Spinal cord (tissue), 10 donors: ENCODE measurements around the gene FLNB. TPM values are rescaled to one million over a fixed set of nuclear protein-coding genes. Genes with fewer than 3 reads are reported as not detected.
"Not testable (repeated sequence)": the region's sequence is repeated elsewhere in the genome, so short reads cannot be mapped to it uniquely, and the experiment has no call there.

ENCODE experiments used
- DNase-seq, 6 donors: peaks; one replicate each; pipeline versions ENCODE4 v3.0.0 to v3.0.0-alpha.2; 2013 to 2015; ENCODE audit warnings: low spot score in 6 of 6, low read depth in 4 of 6
- H3K27ac ChIP-seq: one replicate; pipeline ENCODE4 v1.5.1; 2013; ENCODE audit warnings: low read depth, low read length, control low read depth
- H3K27me3 ChIP-seq: one replicate; pipeline ENCODE4 v1.6.1; 2013; ENCODE audit warnings: low read length; ENCODE audit not compliant: control insufficient read depth, insufficient read depth
- H3K36me3 ChIP-seq: one replicate; pipeline ENCODE4 v1.6.1; 2013; ENCODE audit warnings: low read length; ENCODE audit not compliant: control insufficient read depth, insufficient read depth
- H3K4me1 ChIP-seq: one replicate; pipeline ENCODE4 v1.6.1; 2013; ENCODE audit warnings: low read length; ENCODE audit not compliant: control insufficient read depth, insufficient read depth
- H3K4me3 ChIP-seq: one replicate; pipeline ENCODE4 v1.5.1; 2013; ENCODE audit warnings: low read depth, low read length, control low read depth
- H3K9me3 ChIP-seq: one replicate; pipeline ENCODE4 v1.6.1; 2013; ENCODE audit warnings: low read length; ENCODE audit not compliant: control insufficient read depth, insufficient read depth
- WGBS: methylation state at CpG from one replicate; pipeline ENCODE4 v1.1.5; 2013; ENCODE audit warnings: missing lambda C conversion rate; ENCODE audit not compliant: insufficient coverage; 5-methylcytosine and 5-hydroxymethylcytosine counted together
- polyA plus RNA-seq, 2 donors: library from polyadenylated mRNA; unstranded; fragments of 120-200 nt; gene quantifications; one replicate each; pipeline ENCODE4 v1.2.1, GENCODE V29; 2013; ENCODE audit not compliant: insufficient read length in 2 of 2
- total RNA-seq, 2 donors: library from RNA; depleted of rRNA in 1 of 2; stranded (reverse); fragments of 120-200 nt in 1 of 2; fragments of >200 nt in 1 of 2; gene quantifications; one replicate each; pipeline versions ENCODE4 v1.2.3 to v1.2.4, GENCODE V29; 2013 to 2014
- donor health status: healthy.

FLNB gene
- total and polyA plus RNA-seq, 4 donors, result 46.1 to 251 (median 74.7) TPM

- Histone ChIP-seq H3K4me1 (no peaks in the 10 kb centered on the region), H3K27ac (no peak overlapping the region), H3K4me3 (no peak overlapping the region), H3K36me3 (no peaks in the 10 kb centered on the region), H3K27me3 (no peaks in the 10 kb centered on the region), H3K9me3 (no peaks in the 10 kb centered on the region)
- 98% methylated on average over 8 of the region's 10 CpGs for WGBS
- no peak for DNase-seq
These were observed 26.6 kb upstream of the FLNB start for GRCh38 chr3:57981483-57982087.

- Histone ChIP-seq H3K4me3 (no peak overlapping the region), H3K4me1 (no peaks in the 10 kb centered on the region), H3K27me3 (no peaks in the 10 kb centered on the region), H3K27ac (no peak overlapping the region), H3K36me3 (no peaks in the 10 kb centered on the region), H3K9me3 (no peaks in the 10 kb centered on the region)
- WGBS, result 94% methylated on average over 5 of the region's 9 CpGs
- no peak for DNase-seq
These were observed 25.5 kb upstream of the FLNB start for GRCh38 chr3:57982561-57983243.

DNA sequence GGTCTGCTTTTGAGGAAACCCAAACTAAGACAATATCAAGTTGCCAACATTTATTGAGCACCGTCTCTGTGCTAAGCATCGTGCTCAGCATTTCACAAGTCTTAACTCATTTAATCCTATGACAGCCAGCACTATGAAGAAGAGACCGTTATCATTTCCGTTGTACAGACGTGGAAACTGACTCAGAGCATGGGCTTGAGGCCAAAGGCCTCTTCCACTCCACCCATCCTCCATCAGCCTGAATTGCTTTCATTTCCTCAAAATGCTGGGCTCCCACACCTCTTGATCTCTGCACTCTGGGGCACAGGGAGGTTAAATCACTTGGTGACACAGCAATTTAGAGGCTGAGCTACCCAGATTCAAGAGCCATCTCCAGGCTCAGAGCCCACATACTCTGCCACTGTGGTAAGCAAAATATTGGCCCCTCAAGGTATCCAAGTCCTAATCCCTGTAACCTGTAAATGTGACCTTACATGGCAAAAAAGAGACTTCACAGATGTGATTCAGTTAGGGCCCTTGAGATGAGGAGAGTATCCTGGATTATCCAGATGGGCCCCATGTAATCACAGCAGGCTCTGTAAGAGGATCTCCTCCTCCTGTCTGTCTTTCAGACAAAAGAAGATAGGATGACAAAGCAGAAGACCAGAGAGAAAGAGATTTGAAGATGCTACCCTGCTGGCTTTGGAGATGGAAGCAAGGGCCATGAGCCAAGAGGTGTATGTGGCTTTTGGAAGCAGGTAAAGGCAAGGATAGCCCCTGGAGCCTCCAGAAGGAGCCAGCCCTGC lies 24.3 kb upstream of the FLNB start:
- Histone ChIP-seq H3K27me3 (no peaks in the 10 kb centered on the region), H3K4me3 (no peak overlapping the region), H3K27ac (no peak overlapping the region), H3K9me3 (no peaks in the 10 kb centered on the region), H3K36me3 (no peaks in the 10 kb centered on the region), H3K4me1 (no peaks in the 10 kb centered on the region)
- WGBS, result 90% methylated on average over 5 of the region's 5 CpGs
- DNase-seq, result peak in 1 of 6 donors; percentile 19

- Histone ChIP-seq H3K27me3 (no peaks in the 10 kb centered on the region), H3K9me3 (no peaks in the 10 kb centered on the region), H3K27ac (no peak overlapping the region), H3K4me3 (no peak overlapping the region), H3K4me1 (no peaks in the 10 kb centered on the region), H3K36me3 (no peaks in the 10 kb centered on the region)
- no peak for DNase-seq
- 83% methylated on average over 7 of the region's 9 CpGs for WGBS
These were observed 22.8 kb upstream of the FLNB start for GRCh38 chr3:57985176-57985983.

DNA sequence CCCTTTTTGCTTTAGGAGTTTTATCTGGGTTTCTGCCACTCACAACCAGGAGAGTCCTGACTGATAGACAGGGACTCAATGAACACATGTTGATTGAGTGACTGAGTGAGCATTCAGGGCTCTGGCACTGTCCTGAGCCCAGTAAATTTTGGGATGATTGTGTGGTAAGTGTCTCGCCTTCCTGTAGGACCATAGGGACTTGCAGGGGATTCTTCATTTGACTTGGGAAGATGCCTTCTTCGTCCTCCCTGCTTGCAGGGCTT lies 22.3 kb upstream of the FLNB start:
- Histone ChIP-seq H3K4me3 (no peak overlapping the region), H3K27me3 (no peaks in the 10 kb centered on the region), H3K4me1 (no peaks in the 10 kb centered on the region), H3K27ac (no peak overlapping the region), H3K36me3 (no peaks in the 10 kb centered on the region), H3K9me3 (no peaks in the 10 kb centered on the region)
- no peak for DNase-seq
- 100% methylated on average over 1 of the region's 2 CpGs for WGBS

DNA sequence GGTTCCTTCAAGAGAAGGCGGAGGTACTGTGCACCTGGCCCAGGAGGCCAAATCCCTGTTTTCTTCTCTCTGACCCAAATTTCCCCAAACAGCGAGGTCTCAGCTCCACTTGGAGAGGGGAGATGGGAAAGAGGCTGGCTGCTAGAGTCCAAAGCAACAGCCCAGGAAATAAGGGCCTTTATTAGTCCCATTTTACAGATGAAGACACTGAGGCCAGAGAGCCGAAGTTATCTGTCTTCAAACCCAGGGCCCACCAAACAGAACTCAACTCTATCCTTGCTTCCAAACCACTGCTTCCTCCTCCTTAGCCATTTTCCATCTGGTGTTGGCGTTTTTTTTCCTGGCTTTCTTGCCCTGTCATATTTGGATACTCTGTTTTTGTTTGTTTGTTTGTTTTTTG lies 22.0 kb upstream of the FLNB start:
- DNase-seq, result no peak
- 91% methylated on average over 1 of the region's 4 CpGs for WGBS
- H3K36me3 ChIP-seq, result no peaks in the 10 kb centered on the region
- H3K4me1 ChIP-seq, result no peaks in the 10 kb centered on the region
- H3K9me3 ChIP-seq, result no peaks in the 10 kb centered on the region
- H3K4me3 ChIP-seq, result no peak overlapping the region
- H3K27ac ChIP-seq, result no peak overlapping the region
- H3K27me3 ChIP-seq, result no peaks in the 10 kb centered on the region

- H3K27me3 ChIP-seq, H3K36me3 ChIP-seq, H3K9me3 ChIP-seq, H3K27ac ChIP-seq, DNase-seq, H3K4me3 ChIP-seq, H3K4me1 ChIP-seq: not testable (repeated sequence)
- WGBS, result 96% methylated on average over 5 of the region's 8 CpGs
These were observed 19.0 kb upstream of the FLNB start for GRCh38 chr3:57989198-57989597.

DNA sequence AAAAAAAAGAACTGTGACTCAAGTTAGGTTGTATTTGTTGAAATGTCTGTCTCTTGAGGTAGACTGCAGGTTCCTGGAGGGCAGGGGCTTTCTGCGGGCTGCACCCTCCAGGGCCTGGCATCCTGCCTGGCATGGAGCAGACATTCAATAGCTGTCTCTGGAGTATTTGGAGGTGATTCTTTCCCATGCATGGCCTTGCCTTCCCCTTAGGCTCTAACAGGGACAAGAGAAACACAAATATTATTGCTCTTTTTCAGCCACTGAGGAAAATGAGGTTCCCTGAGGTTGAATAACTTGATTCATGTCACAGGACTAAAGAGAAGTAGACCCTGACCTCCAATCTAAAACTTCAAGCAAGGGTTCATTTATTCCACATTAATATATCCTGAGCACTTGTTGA lies 18.6 kb upstream of the FLNB start:
- 100% methylated on average over 1 of the region's 1 CpG for WGBS
- DNase-seq, result no peak
- H3K9me3 ChIP-seq, result no peaks in the 10 kb centered on the region
- no peaks in the 10 kb centered on the region for H3K27me3 ChIP-seq
- H3K27ac ChIP-seq, result no peak overlapping the region
- no peaks in the 10 kb centered on the region for H3K36me3 ChIP-seq
- no peak overlapping the region for H3K4me3 ChIP-seq
- no peaks in the 10 kb centered on the region for H3K4me1 ChIP-seq

GRCh38 chr3:57992452-57993213 lies 15.6 kb upstream of the FLNB start:
- Histone ChIP-seq H3K4me3 (no peak overlapping the region), H3K4me1 (no peaks in the 10 kb centered on the region), H3K9me3 (no peaks in the 10 kb centered on the region), H3K27me3 (no peaks in the 10 kb centered on the region), H3K36me3 (no peaks in the 10 kb centered on the region), H3K27ac (no peak overlapping the region)
- DNase-seq, result no peak
- WGBS, result 97% methylated on average over 6 of the region's 9 CpGs
